ENCODE results near the gene VIPR2. TPM values are rescaled to one million over a fixed set of nuclear protein-coding genes. Genes with fewer than 3 reads are reported as not detected.

VIPR2 gene
- total RNA-seq, 4 donors from 2014 or later, result 0.59 to 0.64 (median 0.60) TPM; not detected in 1

DNA sequence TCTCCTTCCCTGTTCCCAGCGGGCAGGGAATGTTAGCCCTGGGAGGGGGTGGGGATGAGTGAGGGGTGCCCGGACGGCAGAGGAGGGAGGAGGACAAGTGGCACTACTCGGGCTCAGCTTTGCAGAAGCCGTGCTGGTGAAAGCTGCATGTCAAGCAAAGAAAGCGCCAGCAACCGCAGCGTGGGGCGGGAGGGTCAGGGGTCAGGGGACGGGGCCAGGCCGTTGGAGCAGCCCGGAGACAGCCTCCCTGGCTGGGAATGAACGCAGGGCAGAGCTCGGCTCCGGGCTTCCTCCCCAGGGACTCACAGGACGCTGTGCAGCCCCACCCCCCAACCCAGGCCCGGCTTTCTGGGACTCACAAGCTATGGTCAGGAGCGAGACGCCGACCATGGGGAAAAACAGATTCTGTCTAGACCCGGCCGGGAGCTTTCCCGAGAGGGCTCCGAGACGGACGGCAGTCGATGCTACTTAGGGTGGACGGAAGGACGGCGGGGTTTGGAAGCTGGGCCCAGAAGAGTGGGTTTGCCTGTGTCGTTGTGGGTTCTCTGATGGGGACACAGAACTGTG is 113.4 kb downstream of the VIPR2 start:
- TF ChIP-seq POLR2AphosphoS5 (IDR thresholded peaks at IDR 0.05) (no peak), EP300 (IDR thresholded peaks at IDR 0.05) (no peak), POLR2A (IDR thresholded peaks at IDR 0.05) (no peak)
- TF ChIP-seq, protein P1, sequence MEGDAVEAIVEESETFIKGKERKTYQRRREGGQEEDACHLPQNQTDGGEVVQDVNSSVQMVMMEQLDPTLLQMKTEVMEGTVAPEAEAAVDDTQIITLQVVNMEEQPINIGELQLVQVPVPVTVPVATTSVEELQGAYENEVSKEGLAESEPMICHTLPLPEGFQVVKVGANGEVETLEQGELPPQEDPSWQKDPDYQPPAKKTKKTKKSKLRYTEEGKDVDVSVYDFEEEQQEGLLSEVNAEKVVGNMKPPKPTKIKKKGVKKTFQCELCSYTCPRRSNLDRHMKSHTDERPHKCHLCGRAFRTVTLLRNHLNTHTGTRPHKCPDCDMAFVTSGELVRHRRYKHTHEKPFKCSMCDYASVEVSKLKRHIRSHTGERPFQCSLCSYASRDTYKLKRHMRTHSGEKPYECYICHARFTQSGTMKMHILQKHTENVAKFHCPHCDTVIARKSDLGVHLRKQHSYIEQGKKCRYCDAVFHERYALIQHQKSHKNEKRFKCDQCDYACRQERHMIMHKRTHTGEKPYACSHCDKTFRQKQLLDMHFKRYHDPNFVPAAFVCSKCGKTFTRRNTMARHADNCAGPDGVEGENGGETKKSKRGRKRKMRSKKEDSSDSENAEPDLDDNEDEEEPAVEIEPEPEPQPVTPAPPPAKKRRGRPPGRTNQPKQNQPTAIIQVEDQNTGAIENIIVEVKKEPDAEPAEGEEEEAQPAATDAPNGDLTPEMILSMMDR (IDR thresholded peaks at IDR 0.05), result no peak
- WGBS, result 72% methylated on average over 26 of the region's 31 CpGs
- DNase-seq (ENCODE audit: low spot score in 2 of 2), result peak in 1 of 2 donors; percentile 77
- H3K27me3 ChIP-seq, result peaks cover 6% of the 10 kb centered on the region
- H3K36me3 ChIP-seq, result no peaks in the 10 kb centered on the region
- H3K4me1 ChIP-seq, result peaks cover 22% of the 10 kb centered on the region
- H3K4me3 ChIP-seq, result peak overlapping the region; percentile 52
- H3K9me3 ChIP-seq, result no peaks in the 10 kb centered on the region
- no peak overlapping the region for H3K27ac ChIP-seq

GRCh38 chr7:159030490-159031134 is 114.1 kb downstream of the VIPR2 start:
- peaks cover 6% of the 10 kb centered on the region for H3K27me3 ChIP-seq
- no peak overlapping the region for H3K27ac ChIP-seq
- DNase-seq (ENCODE audit: low spot score in 2 of 2), result peak; percentile 60 to 78
- peaks cover 22% of the 10 kb centered on the region for H3K4me1 ChIP-seq
- H3K4me3 ChIP-seq, result peak overlapping the region; percentile 52
- H3K36me3 ChIP-seq, result no peaks in the 10 kb centered on the region
- WGBS, result 12% methylated on average over 29 of the region's 59 CpGs
- H3K9me3 ChIP-seq, result no peaks in the 10 kb centered on the region
- TF ChIP-seq, protein P1 (IDR thresholded peaks at IDR 0.05), result peak in 1 of 2 donors; percentile 22
- no peak for TF ChIP-seq EP300 (IDR thresholded peaks at IDR 0.05)

GRCh38 chr7:159028508-159029401 is 115.9 kb downstream of the VIPR2 start:
- peak; percentile 62 to 71 for DNase-seq (ENCODE audit: low spot score in 2 of 2)
- Histone ChIP-seq H3K4me3 (no peak overlapping the region), H3K27me3 (peaks cover 11% of the 10 kb centered on the region), H3K4me1 (peaks cover 22% of the 10 kb centered on the region), H3K9me3 (no peaks in the 10 kb centered on the region), H3K36me3 (no peaks in the 10 kb centered on the region), H3K27ac (no peak overlapping the region)
- WGBS, result 88% methylated on average over 20 of the region's 26 CpGs
- TF ChIP-seq EP300 (IDR thresholded peaks at IDR 0.05) (no peak), POLR2AphosphoS5 (IDR thresholded peaks at IDR 0.05) (no peak), POLR2A (IDR thresholded peaks at IDR 0.05) (no peak)
- TF ChIP-seq, protein P1 (IDR thresholded peaks at IDR 0.05), result no peak

GRCh38 chr7:159027789-159028507 is 116.7 kb downstream of the VIPR2 start:
- peak overlapping the region; percentile 55 for H3K27ac ChIP-seq
- peak; percentile 51 to 76 for DNase-seq (ENCODE audit: low spot score in 2 of 2)
- no peaks in the 10 kb centered on the region for H3K9me3 ChIP-seq
- peak overlapping the region; percentile 40 for H3K4me3 ChIP-seq
- peaks cover 22% of the 10 kb centered on the region for H3K4me1 ChIP-seq
- TF ChIP-seq POLR2A (IDR thresholded peaks at IDR 0.05) (no peak), POLR2AphosphoS5 (IDR thresholded peaks at IDR 0.05) (no peak), EP300 (IDR thresholded peaks at IDR 0.05) (no peak)
- TF ChIP-seq, protein P1 (IDR thresholded peaks at IDR 0.05), result no peak
- H3K27me3 ChIP-seq, result peaks cover 11% of the 10 kb centered on the region
- no peaks in the 10 kb centered on the region for H3K36me3 ChIP-seq
- 50% methylated on average over 18 of the region's 22 CpGs for WGBS

Data from suprapubic skin (tissue), 4 donors.